GM12878 (cell line): ENCODE measurements around the gene PDE7B. TPM values are rescaled to one million over a fixed set of nuclear protein-coding genes. Genes with fewer than 3 reads are reported as not detected.

Experiments used
- ATAC-seq: fragments of 200-7000 bp; cut with Tn5 transposase; 3 replicates; pipeline ENCODE4 v1.9.1; 2020; ENCODE audit warnings: mild to moderate bottlenecking, moderate library complexity
- BruUV-seq: library from RNA; stranded (reverse); fragments of 400-500 nt; replicated peaks from 2 replicates; lab custom pipeline; 2021; lab: Mats Ljungman, UMichigan
- CTCF ChIA-PET: fragments of 300-600 bp; sonication (Branson Sonifier 250); formaldehyde crosslinking; extraction: SDS; loops from one replicate; lab custom pipeline; 2021; ENCODE audit warnings: inconsistent platforms; lab: Yijun Ruan, JAX
- POLR2A ChIA-PET: fragments of 350-600 bp; formaldehyde crosslinking; extraction: SDS; loops from one replicate; lab custom pipeline; 2021; ENCODE audit warnings: inconsistent platforms; lab: Charles Lee
- RAD21 ChIA-PET: fragments of 300-600 bp; sonication (Branson Sonifier 250); formaldehyde crosslinking; loops from one replicate; lab custom pipeline; 2023; ENCODE audit warnings: antibody characterized with exemption; ENCODE audit not compliant: unreplicated experiment; lab: Charles Lee
- SMC1A ChIA-PET: fragments of 300-600 bp; sonication (Branson Sonifier 250); formaldehyde crosslinking; loops from one replicate; lab custom pipeline; 2023; ENCODE audit not compliant: unreplicated experiment, uncharacterized antibody; lab: Charles Lee
- DNase-seq: peaks from one replicate; pipeline ENCODE4 v3.0.0-alpha.2; 2011; ENCODE audit warnings: low read depth, low spot score
- FAIRE-seq: peaks from 3 replicates; lab custom pipeline; 2011; peaks lifted over from hg19 to GRCh38; lab: Jason Lieb, UNC
- H2AFZ ChIP-seq: 2 replicates; pipeline ENCODE4 v1.6.0; 2011; ENCODE audit warnings: low read depth, low read length, control low read depth; ENCODE audit not compliant: control insufficient read depth
- H3K27ac ChIP-seq: 2 replicates; pipeline ENCODE4 v1.5.1; 2011; ENCODE audit warnings: control low read depth; ENCODE audit not compliant: control insufficient read depth, insufficient read depth
- H3K27me3 ChIP-seq, 2 experiments: replicated peaks in 1 of 2; 2 replicates each; pipeline versions ENCODE4 v1.6.0 to v1.6.1; 2011; ENCODE audit warnings: low read length in 1 of 2; ENCODE audit not compliant: control insufficient read depth in 2 of 2, insufficient read depth in 2 of 2
- H3K36me3 ChIP-seq, 2 experiments: 2 replicates each; pipeline ENCODE4 v1.5.1; 2011; ENCODE audit warnings: low read length in 1 of 2; ENCODE audit not compliant: control insufficient read depth in 2 of 2, insufficient read depth in 2 of 2
- H3K4me1 ChIP-seq: 2 replicates; pipeline ENCODE4 v1.6.1; 2011; ENCODE audit warnings: mild to moderate bottlenecking, low read length, moderate library complexity, mixed read lengths; ENCODE audit not compliant: control insufficient read depth, insufficient read depth
- H3K4me2 ChIP-seq: 2 replicates; pipeline ENCODE4 v1.6.0; 2011; ENCODE audit warnings: control low read depth; ENCODE audit not compliant: control insufficient read depth, insufficient read depth
- H3K4me3 ChIP-seq: fragments of 200-600 bp; sonication (generic); 2 replicates; pipeline ENCODE4 v1.5.1; 2016
- H3K79me2 ChIP-seq: 2 replicates; pipeline ENCODE4 v1.6.0; 2011; ENCODE audit warnings: low read length; ENCODE audit not compliant: control insufficient read depth, insufficient read depth
- H3K9ac ChIP-seq: 2 replicates; pipeline ENCODE4 v1.8.0; 2011; ENCODE audit warnings: low read length, control low read depth, mixed read lengths; ENCODE audit not compliant: control insufficient read depth, insufficient read depth
- H3K9me3 ChIP-seq: replicated peaks from 3 replicates; pipeline ENCODE4 v1.5.1; 2011; ENCODE audit warnings: mild to moderate bottlenecking, low read length; ENCODE audit not compliant: control insufficient read depth, insufficient read depth
- H4K20me1 ChIP-seq: 2 replicates; pipeline ENCODE4 v1.6.0; 2011; ENCODE audit not compliant: control insufficient read depth, insufficient read depth
- CBFB ChIP-seq: IDR thresholded peaks from 2 replicates; pipeline ENCODE4 v1.6.1; 2016; ENCODE audit warnings: antibody characterized with exemption, low read depth
- CBX5 ChIP-seq: sonication (generic); IDR thresholded peaks from 2 replicates; pipeline ENCODE4 v1.6.1; 2016; ENCODE audit warnings: low read depth, moderate library complexity, mild to moderate bottlenecking, inconsistent platforms
- EGR1 ChIP-seq, 2 experiments: IDR thresholded peaks; 1 replicate in 1 of 2; 2 replicates in 1 of 2; pipeline ENCODE4 v1.6.1; 2011 to 2012; ENCODE audit warnings: low read depth in 2 of 2, low read length in 2 of 2, borderline replicate concordance in 1 of 2, mild to moderate bottlenecking in 1 of 2, moderate library complexity in 1 of 2
- NFYA ChIP-seq: IDR thresholded peaks from 2 replicates; pipeline ENCODE4 v1.6.1; 2011; ENCODE audit warnings: low read depth, mild to moderate bottlenecking, low read length, improper control_type of control experiment, borderline replicate concordance
- NR2C2 ChIP-seq: IDR thresholded peaks from 2 replicates; pipeline ENCODE4 v1.6.1; 2011; ENCODE audit warnings: borderline replicate concordance, low read depth; ENCODE audit not compliant: control insufficient read depth, insufficient read length
- NRF1 ChIP-seq: conservative IDR thresholded peaks from 2 replicates; pipeline ENCODE4 v1.6.1; 2011; ENCODE audit warnings: mild to moderate bottlenecking, low read depth, low read length, improper control_type of control experiment
- POU2F2 ChIP-seq: IDR thresholded peaks from 3 replicates; pipeline ENCODE4 v1.6.1; 2011; ENCODE audit warnings: low read depth, mild to moderate bottlenecking, low read length, borderline replicate concordance
- RELA ChIP-seq: fragments of 450-650 bp; IDR thresholded peaks from 2 replicates; pipeline ENCODE4 v1.8.0; 2014; ENCODE audit warnings: borderline replicate concordance; ENCODE audit not compliant: partially characterized antibody
- TAF1 ChIP-seq: IDR thresholded peaks from 2 replicates; pipeline ENCODE4 v1.6.1; 2011; ENCODE audit warnings: mild to moderate bottlenecking, low read depth, low read length, borderline replicate concordance
- ZBED1 ChIP-seq: IDR thresholded peaks from 2 replicates; pipeline ENCODE4 v1.6.1; 2016; ENCODE audit warnings: borderline replicate concordance
- WGBS: methylation state at CpG from one replicate; pipeline ENCODE4 v1.1.6; 2016; ENCODE audit warnings: low lambda C conversion rate; ENCODE audit not compliant: insufficient replicate concordance, insufficient coverage; ENCODE audit errors: missing lambda C conversion rate; 5-methylcytosine and 5-hydroxymethylcytosine counted together
- in situ Hi-C: fragments of 300-500 bp; cut with MboI; formaldehyde crosslinking; loops from 9 replicates; pipeline ENCODE4 v1.14.3; 2018; ENCODE audit warnings: mixed read lengths
- intact Hi-C: fragments of 100-400 bp; cut with micrococcal nuclease; formaldehyde crosslinking; loops from one replicate; pipeline ENCODE4 v1.14.2; 2022; ENCODE audit not compliant: unreplicated experiment
- polyA plus RNA-seq, 11 experiments: library from polyadenylated mRNA; depleted of rRNA in 4 of 11; unstranded in 6 of 11; stranded (reverse) in 5 of 11; fragments of >200 nt; fragmentation: Nextera tagmentation in 4 of 11; fragmentation: Illumina TruSeq in 1 of 11; extraction: Ambion mirVana in 4 of 11; extraction: Trizol in 1 of 11; gene quantifications; 1 replicate in 1 of 11; 2 replicates in 10 of 11; pipeline versions ENCODE4 v1.2.1 to v1.2.3, GENCODE V29; 2011 to 2016; ENCODE audit warnings: inconsistent platforms in 2 of 11, missing spikeins in 2 of 11, low read depth in 1 of 11
- total RNA-seq, 4 experiments: library from RNA; depleted of rRNA in 3 of 4; stranded (reverse); fragments of >200 nt in 3 of 4; fragmentation: Illumina TruSeq in 1 of 4; extraction: Trizol in 1 of 4; gene quantifications; 2 replicates each; pipeline versions ENCODE4 v1.2.1 to v1.2.3, GENCODE V29; 2013 to 2021
- TF ChIP-seq, protein P1 (sequence below): fragments of 450-650 bp; IDR thresholded peaks from 2 replicates; pipeline ENCODE4 v1.6.1; 2018; ENCODE audit warnings: mild to moderate bottlenecking, low read depth, moderate library complexity; ENCODE audit not compliant: partially characterized antibody
- TF ChIP-seq, protein P2 (sequence below): fragments of 450-650 bp; IDR thresholded peaks from 2 replicates; pipeline ENCODE4 v1.6.1; 2017; ENCODE audit warnings: mild to moderate bottlenecking, low read depth, inconsistent platforms; ENCODE audit not compliant: poor library complexity, severe bottlenecking
- TF ChIP-seq, protein P3 (sequence below): IDR thresholded peaks from 2 replicates; pipeline ENCODE4 v1.6.1; 2012; ENCODE audit warnings: low read depth, low read length, improper control_type of control experiment

PDE7B gene
- total and polyA plus RNA-seq, 10 of the 15 experiments (the other 5 are each of a cell fraction or from before 2014, with no cell fraction given) = not detected

DNA sequence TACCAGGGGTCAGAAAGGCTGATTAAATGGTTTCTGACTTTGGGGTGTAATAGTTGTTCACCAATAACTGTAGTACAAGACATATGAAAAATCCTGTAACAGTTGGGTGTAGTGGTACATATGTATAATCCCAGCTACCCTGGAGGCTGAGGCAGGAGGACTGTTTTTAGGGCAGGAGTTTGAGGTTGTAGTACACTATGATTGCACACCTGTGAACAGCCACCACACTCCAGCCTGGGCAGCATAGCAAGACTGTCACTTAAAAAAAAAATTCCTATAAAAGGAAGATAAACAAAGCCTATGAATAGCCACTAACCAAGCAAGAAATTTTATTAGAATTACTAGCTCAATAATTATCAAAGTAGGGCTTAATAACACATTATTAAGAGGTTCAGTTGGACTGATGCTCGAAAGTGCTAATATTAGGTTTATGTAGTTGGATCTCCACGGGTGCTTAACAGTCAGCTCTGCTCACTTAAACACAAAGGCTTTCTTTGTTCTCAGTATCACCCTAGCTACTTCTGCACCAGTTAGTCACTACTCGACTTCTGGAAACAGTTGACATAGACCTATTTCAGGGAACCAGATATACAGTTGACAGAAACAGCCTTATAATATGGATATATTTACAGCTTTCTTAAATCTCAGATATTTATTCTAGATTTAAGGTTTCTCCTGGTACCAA is 285.6 kb downstream of the PDE7B start (continued):
- TF ChIP-seq, protein P1, sequence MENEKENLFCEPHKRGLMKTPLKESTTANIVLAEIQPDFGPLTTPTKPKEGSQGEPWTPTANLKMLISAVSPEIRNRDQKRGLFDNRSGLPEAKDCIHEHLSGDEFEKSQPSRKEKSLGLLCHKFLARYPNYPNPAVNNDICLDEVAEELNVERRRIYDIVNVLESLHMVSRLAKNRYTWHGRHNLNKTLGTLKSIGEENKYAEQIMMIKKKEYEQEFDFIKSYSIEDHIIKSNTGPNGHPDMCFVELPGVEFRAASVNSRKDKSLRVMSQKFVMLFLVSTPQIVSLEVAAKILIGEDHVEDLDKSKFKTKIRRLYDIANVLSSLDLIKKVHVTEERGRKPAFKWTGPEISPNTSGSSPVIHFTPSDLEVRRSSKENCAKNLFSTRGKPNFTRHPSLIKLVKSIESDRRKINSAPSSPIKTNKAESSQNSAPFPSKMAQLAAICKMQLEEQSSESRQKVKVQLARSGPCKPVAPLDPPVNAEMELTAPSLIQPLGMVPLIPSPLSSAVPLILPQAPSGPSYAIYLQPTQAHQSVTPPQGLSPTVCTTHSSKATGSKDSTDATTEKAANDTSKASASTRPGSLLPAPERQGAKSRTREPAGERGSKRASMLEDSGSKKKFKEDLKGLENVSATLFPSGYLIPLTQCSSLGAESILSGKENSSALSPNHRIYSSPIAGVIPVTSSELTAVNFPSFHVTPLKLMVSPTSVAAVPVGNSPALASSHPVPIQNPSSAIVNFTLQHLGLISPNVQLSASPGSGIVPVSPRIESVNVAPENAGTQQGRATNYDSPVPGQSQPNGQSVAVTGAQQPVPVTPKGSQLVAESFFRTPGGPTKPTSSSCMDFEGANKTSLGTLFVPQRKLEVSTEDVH = no peak
- TF ChIP-seq, protein P2, sequence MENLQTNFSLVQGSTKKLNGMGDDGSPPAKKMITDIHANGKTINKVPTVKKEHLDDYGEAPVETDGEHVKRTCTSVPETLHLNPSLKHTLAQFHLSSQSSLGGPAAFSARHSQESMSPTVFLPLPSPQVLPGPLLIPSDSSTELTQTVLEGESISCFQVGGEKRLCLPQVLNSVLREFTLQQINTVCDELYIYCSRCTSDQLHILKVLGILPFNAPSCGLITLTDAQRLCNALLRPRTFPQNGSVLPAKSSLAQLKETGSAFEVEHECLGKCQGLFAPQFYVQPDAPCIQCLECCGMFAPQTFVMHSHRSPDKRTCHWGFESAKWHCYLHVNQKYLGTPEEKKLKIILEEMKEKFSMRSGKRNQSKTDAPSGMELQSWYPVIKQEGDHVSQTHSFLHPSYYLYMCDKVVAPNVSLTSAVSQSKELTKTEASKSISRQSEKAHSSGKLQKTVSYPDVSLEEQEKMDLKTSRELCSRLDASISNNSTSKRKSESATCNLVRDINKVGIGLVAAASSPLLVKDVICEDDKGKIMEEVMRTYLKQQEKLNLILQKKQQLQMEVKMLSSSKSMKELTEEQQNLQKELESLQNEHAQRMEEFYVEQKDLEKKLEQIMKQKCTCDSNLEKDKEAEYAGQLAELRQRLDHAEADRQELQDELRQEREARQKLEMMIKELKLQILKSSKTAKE = no peak
- TF ChIP-seq, protein P3, sequence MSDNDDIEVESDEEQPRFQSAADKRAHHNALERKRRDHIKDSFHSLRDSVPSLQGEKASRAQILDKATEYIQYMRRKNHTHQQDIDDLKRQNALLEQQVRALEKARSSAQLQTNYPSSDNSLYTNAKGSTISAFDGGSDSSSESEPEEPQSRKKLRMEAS = no peak

DNA sequence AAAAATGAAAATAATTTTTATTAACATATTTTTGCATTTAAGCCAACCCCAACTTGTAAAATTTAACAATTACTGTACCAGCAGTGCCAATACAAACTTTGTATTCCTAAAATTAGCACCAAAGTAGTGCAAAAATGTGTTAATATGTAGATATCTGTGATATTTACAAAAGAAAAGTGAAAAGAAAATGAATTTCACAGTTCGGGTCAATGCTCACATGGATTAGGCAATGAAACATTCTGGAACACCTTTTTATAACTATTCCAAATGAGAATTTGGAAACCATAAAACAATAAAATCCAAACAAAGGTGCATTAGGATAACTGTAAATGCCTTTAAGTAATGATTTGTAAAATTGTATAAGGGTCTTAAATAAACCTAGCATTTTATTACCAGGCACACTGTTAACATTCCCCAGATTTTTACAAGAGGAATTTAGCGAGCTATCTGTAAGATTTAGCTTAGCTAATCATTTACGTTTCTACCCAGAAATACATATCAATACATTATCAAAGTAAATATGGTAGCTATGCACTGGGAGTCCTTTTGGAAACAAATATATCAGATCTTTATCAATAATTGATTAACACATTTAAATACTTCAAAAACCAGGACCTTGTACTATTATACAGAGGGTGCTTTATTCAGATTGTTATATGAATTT is 286.4 kb downstream of the PDE7B start:
- H3K9me3 ChIP-seq = no peaks in the 10 kb centered on the region
- no peak overlapping the region for H3K4me2 ChIP-seq
- ChIA-PET RAD21 (no interaction called here), SMC1A (interaction anchor here (0.5 to 1.3 kb wide), 4 partner anchors 8 to 1831 kb away, joined by 3 read pairs; no protein-coding TSS in a partner anchor), CTCF (interaction anchor here (1.3 kb wide), 1 partner anchor 88 kb away, joined by 5 read pairs; no protein-coding TSS in a partner anchor), POLR2A (no interaction called here)
- in situ Hi-C loops (no loop called here), intact Hi-C loops (no loop called here)
- no peak for DNase-seq
- WGBS = 35% methylated on average over 3 of the region's 3 CpGs
- no peak for ATAC-seq
- H3K4me3 ChIP-seq = no peak overlapping the region
- H3K9ac ChIP-seq = no peak overlapping the region
- H3K27me3 ChIP-seq = no peaks in the 10 kb centered on the region
- no peak for FAIRE-seq
- BruUV-seq = no TSS peak
- H3K4me1 ChIP-seq = no peaks in the 10 kb centered on the region
- H2AFZ ChIP-seq = no peak overlapping the region
- H4K20me1 ChIP-seq = no peaks in the 10 kb centered on the region
- H3K27ac ChIP-seq = no peak overlapping the region
- no peaks in the 10 kb centered on the region for H3K36me3 ChIP-seq
- no peaks in the 10 kb centered on the region for H3K79me2 ChIP-seq
- TF ChIP-seq EGR1 (IDR thresholded peaks at IDR 0.05; ENCODE audit: borderline replicate concordance in 1 of 2, low read depth in 2 of 2, low read length in 2 of 2) (no peak), ZBED1 (no peak), NR2C2 (no peak), RELA (no peak), TAF1 (no peak), NFYA (no peak), CBFB (no peak), CBX5 (no peak), POU2F2 (no peak), NRF1 (no peak)
